Uterus (tissue), 4 donors: ENCODE measurements around the gene ZBTB20. TPM values are rescaled to one million over a fixed set of nuclear protein-coding genes. Genes with fewer than 3 reads are reported as not detected.

Experiments
- DNase-seq, 2 donors: peaks; one replicate each; pipeline ENCODE4 v3.0.0-alpha.2; 2019 to 2020
- H3K27ac ChIP-seq, 2 donors: fragments of 200-600 bp; sonication (generic); 1 replicate in 1 of 2; 2 replicates in 1 of 2; pipeline ENCODE4 v1.5.1; 2016 to 2018
- H3K27me3 ChIP-seq, 2 donors: fragments of 200-600 bp; sonication (generic); one replicate each; pipeline ENCODE4 v1.5.1; 2018 to 2019; ENCODE audit warnings: control low read depth in 1 of 2
- H3K36me3 ChIP-seq, 2 donors: fragments of 200-600 bp; sonication (generic); one replicate each; pipeline ENCODE4 v1.5.1; 2019; ENCODE audit warnings: control low read depth in 1 of 2
- H3K4me1 ChIP-seq, 2 donors: fragments of 200-600 bp; sonication (generic); one replicate each; pipeline ENCODE4 v1.5.1; 2018 to 2019; ENCODE audit warnings: control low read depth in 1 of 2
- H3K4me3 ChIP-seq, 2 donors: fragments of 200-600 bp; sonication (generic); 1 replicate in 1 of 2; 2 replicates in 1 of 2; pipeline ENCODE4 v1.5.1; 2018 to 2019; ENCODE audit warnings: mild to moderate bottlenecking in 1 of 2
- H3K9me3 ChIP-seq, 2 donors: fragments of 200-600 bp; sonication (generic); one replicate each; pipeline ENCODE4 v1.5.1; 2019; ENCODE audit warnings: control low read depth in 1 of 2
- CTCF ChIP-seq, 4 experiments: fragments of 200-600 bp in 2 of 4; fragments of 450-650 bp in 2 of 4; sonication (generic) in 2 of 4; IDR thresholded peaks; one replicate each; pipeline ENCODE4 v1.5.1; 2016 to 2019; ENCODE audit warnings: antibody characterized with exemption in 4 of 4, mild to moderate bottlenecking in 2 of 4, moderate library complexity in 1 of 4
- POLR2A ChIP-seq, 2 donors: fragments of 450-650 bp; IDR thresholded peaks; one replicate each; pipeline ENCODE4 v1.6.1; 2016; ENCODE audit warnings: antibody characterized with exemption in 2 of 2, mild to moderate bottlenecking in 1 of 2, moderate library complexity in 1 of 2
- intact Hi-C: fragments of 100-400 bp; cut with DNase I; formaldehyde crosslinking; loops from one replicate; pipeline ENCODE4 v1.15.1; 2023; ENCODE audit warnings: low total_unique reads
- total RNA-seq, 4 donors: library from RNA; depleted of rRNA in 3 of 4; stranded (reverse); fragments of >200 nt in 3 of 4; gene quantifications; one replicate each; pipeline versions ENCODE4 v1.1.0 to v1.2.4, GENCODE V29; 2014 to 2023
- donor health status: DM: yes; HTN: yes; CAD: no.

Gene ZBTB20
- total RNA-seq, 4 donors from 2014 or later, result 35.6 to 157 (median 85.1) TPM

- Histone ChIP-seq H3K4me3 (no peak overlapping the region), H3K27ac (no peak overlapping the region), H3K4me1 (peaks cover 0 to 3% of the 10 kb centered on the region in 2 donors), H3K9me3 (no peaks in the 10 kb centered on the region), H3K36me3 (no peaks in the 10 kb centered on the region), H3K27me3 (no peaks in the 10 kb centered on the region)
- intact Hi-C loops, result no loop called here
- no peak for DNase-seq
- no peak for TF ChIP-seq CTCF (IDR thresholded peaks at IDR 0.05)
- no peak for TF ChIP-seq POLR2A (IDR thresholded peaks at IDR 0.05)
Measured at GRCh38 chr3:114596147-114596546, 550.9 kb downstream of the ZBTB20 start.

GRCh38 chr3:114595522-114596028 is 551.5 kb downstream of the ZBTB20 start:
- no peak for DNase-seq
- TF ChIP-seq CTCF (IDR thresholded peaks at IDR 0.05) (no peak), POLR2A (IDR thresholded peaks at IDR 0.05) (no peak)
- intact Hi-C loops, result no loop called here

GRCh38 chr3:114590309-114591047 is 556.6 kb downstream of the ZBTB20 start:
- TF ChIP-seq CTCF (IDR thresholded peaks at IDR 0.05) (no peak), POLR2A (IDR thresholded peaks at IDR 0.05) (no peak)

More at GRCh38 chr3:114595522-114596028, 551.5 kb downstream of the ZBTB20 start:
- Histone ChIP-seq H3K27me3 (no peaks in the 10 kb centered on the region), H3K4me1 (peaks cover 0 to 3% of the 10 kb centered on the region in 2 donors), H3K4me3 (no peak overlapping the region), H3K9me3 (no peaks in the 10 kb centered on the region), H3K36me3 (no peaks in the 10 kb centered on the region), H3K27ac (no peak overlapping the region)

GRCh38 chr3:114587986-114588385 is 559.1 kb downstream of the ZBTB20 start:
- H3K4me1 ChIP-seq, result no peaks in the 10 kb centered on the region
- no peak overlapping the region for H3K4me3 ChIP-seq
- H3K36me3 ChIP-seq, result no peaks in the 10 kb centered on the region
- no peaks in the 10 kb centered on the region for H3K27me3 ChIP-seq
- H3K9me3 ChIP-seq, result no peaks in the 10 kb centered on the region
- TF ChIP-seq POLR2A (IDR thresholded peaks at IDR 0.05), result no peak
- TF ChIP-seq CTCF (IDR thresholded peaks at IDR 0.05), result no peak
- intact Hi-C loops, result no loop called here
- DNase-seq, result no peak
- no peak overlapping the region for H3K27ac ChIP-seq

More at GRCh38 chr3:114590309-114591047, 556.6 kb downstream of the ZBTB20 start:
- Histone ChIP-seq H3K4me1 (no peaks in the 10 kb centered on the region), H3K27me3 (no peaks in the 10 kb centered on the region), H3K27ac (no peak overlapping the region), H3K9me3 (no peaks in the 10 kb centered on the region), H3K36me3 (no peaks in the 10 kb centered on the region), H3K4me3 (no peak overlapping the region)
- intact Hi-C loops, result no loop called here
- no peak for DNase-seq

GRCh38 chr3:114586119-114586518 is 561.0 kb downstream of the ZBTB20 start:
- no peak for TF ChIP-seq POLR2A (IDR thresholded peaks at IDR 0.05)
- TF ChIP-seq CTCF (IDR thresholded peaks at IDR 0.05), result no peak
- Histone ChIP-seq H3K9me3 (no peaks in the 10 kb centered on the region), H3K27ac (no peak overlapping the region), H3K27me3 (no peaks in the 10 kb centered on the region), H3K36me3 (no peaks in the 10 kb centered on the region), H3K4me1 (no peaks in the 10 kb centered on the region), H3K4me3 (no peak overlapping the region)
- intact Hi-C loops, result no loop called here
- no peak for DNase-seq
